SK-N-SH (cell line): ENCODE results near the gene DLG2. TPM values are rescaled to one million over a fixed set of nuclear protein-coding genes. Genes with fewer than 3 reads are reported as not detected.

Experiments used
- CTCF ChIA-PET: fragments of 300-600, 350-600 bp; formaldehyde crosslinking; extraction: SDS; loops from one replicate; lab custom pipeline; 2021; lab: Yijun Ruan, JAX
- POLR2A ChIA-PET: fragments of 350-600 bp; sonication (Branson Sonifier 250); formaldehyde crosslinking; extraction: SDS; loops from one replicate; lab custom pipeline; 2020; ENCODE audit warnings: antibody characterized with exemption, inconsistent platforms; lab: Yijun Ruan, JAX
- DNase-seq: peaks from one replicate; pipeline ENCODE4 v3.0.0; 2012
- H2AFZ ChIP-seq: fragments of 200-600 bp; sonication (generic); 2 replicates; pipeline ENCODE4 v1.8.1; 2016; ENCODE audit warnings: antibody characterized with exemption, mild to moderate bottlenecking, low read depth
- H3F3A ChIP-seq: fragments of 200-600 bp; sonication (generic); replicated peaks from 2 replicates; pipeline ENCODE3; 2016; ENCODE audit warnings: antibody characterized with exemption, mild to moderate bottlenecking; ENCODE audit not compliant: insufficient read depth
- H3K27ac ChIP-seq, 2 experiments: fragments of 200-500 bp in 1 of 2; fragments of 200-600 bp in 1 of 2; sonication (Bioruptor generic) in 1 of 2; sonication (generic), shearing (Covaris generic) in 1 of 2; 2 replicates each; pipeline versions ENCODE4 v1.5.1 to v1.6.1; 2014 to 2016; ENCODE audit warnings: low read depth in 2 of 2, inconsistent platforms in 1 of 2, low read length in 1 of 2, mild to moderate bottlenecking in 1 of 2, mixed read lengths in 1 of 2
- H3K27me3 ChIP-seq: fragments of 200-600 bp; sonication (generic), shearing (Covaris generic); 2 replicates; pipeline ENCODE4 v1.6.1; 2016; ENCODE audit warnings: mixed run types; ENCODE audit not compliant: insufficient read depth
- H3K36me3 ChIP-seq, 2 experiments: fragments of 200-500 bp in 1 of 2; fragments of 200-600 bp in 1 of 2; sonication (Bioruptor generic) in 1 of 2; sonication (generic) in 1 of 2; replicated peaks in 1 of 2; 2 replicates each; pipeline versions ENCODE3 to v1.5.1; 2014 to 2016; ENCODE audit warnings: low read length in 1 of 2, mild to moderate bottlenecking in 1 of 2; ENCODE audit not compliant: insufficient read depth in 2 of 2, control insufficient read depth in 1 of 2
- H3K4me1 ChIP-seq, 2 experiments: fragments of 200-500 bp in 1 of 2; fragments of 200-600 bp in 1 of 2; sonication (Bioruptor generic) in 1 of 2; sonication (generic), shearing (Covaris generic) in 1 of 2; 2 replicates each; pipeline versions ENCODE4 v1.5.1 to v1.6.1; 2014 to 2016; ENCODE audit warnings: low read depth in 1 of 2, low read length in 1 of 2, mixed run types in 1 of 2; ENCODE audit not compliant: insufficient read depth in 2 of 2, control insufficient read depth in 1 of 2
- H3K4me2 ChIP-seq: fragments of 200-600 bp; sonication (generic), shearing (Covaris generic); 2 replicates; pipeline ENCODE4 v1.6.1; 2017; ENCODE audit warnings: mixed run types
- H3K4me3 ChIP-seq, 2 experiments: fragments of 200-500 bp in 1 of 2; fragments of 200-600 bp in 1 of 2; sonication (Bioruptor generic) in 1 of 2; sonication (generic), shearing (Covaris generic) in 1 of 2; 2 replicates each; pipeline versions ENCODE4 v1.5.1 to v1.8.1; 2014 to 2016; ENCODE audit warnings: low read depth in 2 of 2, inconsistent platforms in 1 of 2, low read length in 1 of 2, mild to moderate bottlenecking in 1 of 2, mixed read lengths in 1 of 2, moderate library complexity in 1 of 2
- H3K79me2 ChIP-seq: fragments of 200-600 bp; sonication (generic); 2 replicates; pipeline ENCODE4 v1.8.1; 2017; ENCODE audit warnings: mild to moderate bottlenecking; ENCODE audit not compliant: insufficient read depth
- H3K9ac ChIP-seq: fragments of 200-600 bp; sonication (generic); 2 replicates; pipeline ENCODE4 v1.6.1; 2017; ENCODE audit warnings: mixed run types
- H3K9me2 ChIP-seq: fragments of 200-600 bp; sonication (generic); 2 replicates; pipeline ENCODE4 v1.6.1; 2017; ENCODE audit warnings: mixed run types
- H3K9me3 ChIP-seq: fragments of 200-600 bp; sonication (generic); 2 replicates; pipeline ENCODE4 v1.6.1; 2017; ENCODE audit warnings: mixed run types, mild to moderate bottlenecking, moderate library complexity
- H4K20me1 ChIP-seq: fragments of 200-600 bp; sonication (generic); 2 replicates; pipeline ENCODE4 v1.6.1; 2017; ENCODE audit warnings: mild to moderate bottlenecking, mixed run types; ENCODE audit not compliant: insufficient read depth
- CHD2 ChIP-seq: fragments of 150-350 bp; IDR thresholded peaks from 2 replicates; pipeline ENCODE4 v1.6.1; 2018; ENCODE audit warnings: low read length; ENCODE audit not compliant: partially characterized antibody
- CTCF ChIP-seq: fragments of 200-600 bp; sonication (generic); IDR thresholded peaks from 2 replicates; pipeline ENCODE4 v1.6.1; 2017; ENCODE audit warnings: antibody characterized with exemption, mild to moderate bottlenecking, moderate library complexity
- EP300 ChIP-seq, 2 experiments: IDR thresholded peaks; 2 replicates each; pipeline versions ENCODE4 v1.4.0 to v1.6.1; 2012; ENCODE audit warnings: borderline replicate concordance in 1 of 2, low read depth in 1 of 2, low read length in 1 of 2
- FOXJ3 ChIP-seq: sonication (generic); formaldehyde crosslinking; IDR thresholded peaks from 2 replicates; pipeline ENCODE4 v1.5.1; 2020; ENCODE audit warnings: mild to moderate bottlenecking, missing genetic modification reagents
- GABPA ChIP-seq: IDR thresholded peaks from 2 replicates; pipeline ENCODE4 v1.4.0; 2012; ENCODE audit warnings: low read depth, mild to moderate bottlenecking
- GATA2 ChIP-seq: sonication (generic); formaldehyde crosslinking; IDR thresholded peaks from 2 replicates; pipeline ENCODE4 v1.5.0; 2020; ENCODE audit warnings: mild to moderate bottlenecking, missing genetic modification reagents
- MAX ChIP-seq: IDR thresholded peaks from 2 replicates; pipeline ENCODE4 v1.4.0; 2012; ENCODE audit warnings: low read depth
- MEF2A ChIP-seq: IDR thresholded peaks from 2 replicates; pipeline ENCODE4 v1.4.0; 2012; ENCODE audit warnings: low read depth, borderline replicate concordance
- MXI1 ChIP-seq: IDR thresholded peaks from 2 replicates; pipeline ENCODE4 v1.6.1; 2012; ENCODE audit warnings: mild to moderate bottlenecking, low read depth, low read length, improper control_type of control experiment
- RAD21 ChIP-seq: IDR thresholded peaks from 2 replicates; pipeline ENCODE4 v1.6.1; 2012; ENCODE audit warnings: mild to moderate bottlenecking, low read length
- REST ChIP-seq: IDR thresholded peaks from 2 replicates; pipeline ENCODE4 v1.6.1; 2012; ENCODE audit warnings: mild to moderate bottlenecking, low read depth, low read length, moderate library complexity
- RXRA ChIP-seq: IDR thresholded peaks from 2 replicates; pipeline ENCODE4 v1.4.0; 2012; ENCODE audit warnings: low read depth, mild to moderate bottlenecking, borderline replicate concordance
- TCF12 ChIP-seq: IDR thresholded peaks from 2 replicates; pipeline ENCODE4 v1.4.0; 2012
- WGBS: methylation state at CpG from one replicate; pipeline ENCODE4 v1.1.6; 2017; ENCODE audit warnings: low lambda C conversion rate; 5-methylcytosine and 5-hydroxymethylcytosine counted together
- polyA plus RNA-seq, 3 experiments: library from polyadenylated mRNA; depleted of rRNA; stranded (reverse); fragments of >200 nt; gene quantifications; 2 replicates each; pipeline ENCODE4 v1.2.3, GENCODE V29; 2012
- TF ChIP-seq, protein P1 (sequence below): fragments of 150-350 bp; IDR thresholded peaks from 2 replicates; pipeline ENCODE4 v1.6.1; 2016; ENCODE audit warnings: mild to moderate bottlenecking, low read depth, low read length
- TF ChIP-seq, protein P2 (sequence below): IDR thresholded peaks from 2 replicates; pipeline ENCODE4; 2012

DLG2 gene
- polyA plus RNA-seq, 1 of the 3 experiments (the other 2 are of a cell fraction) = 0.21 TPM

GRCh38 chr11:83923961-83924360 is 1703.2 kb downstream of the DLG2 start:
- 77% methylated on average over 1 of the region's 1 CpG for WGBS
- H3K4me3 ChIP-seq = no peak overlapping the region

More at GRCh38 chr11:83923961-83924360, 1703.2 kb downstream of the DLG2 start:
- Histone ChIP-seq H3K9me3 (no peaks in the 10 kb centered on the region), H3F3A (no peaks in the 10 kb centered on the region), H2AFZ (no peak overlapping the region), H3K9me2 (no peaks in the 10 kb centered on the region), H3K27me3 (no peaks in the 10 kb centered on the region), H3K9ac (no peak overlapping the region), H3K79me2 (no peaks in the 10 kb centered on the region), H4K20me1 (no peaks in the 10 kb centered on the region), H3K4me2 (no peak overlapping the region), H3K4me1 (peaks cover 4 to 8% of the 10 kb centered on the region in 2 experiments; a peak in 2 of 4 replicates), H3K27ac (no peak overlapping the region), H3K36me3 (no peaks in the 10 kb centered on the region)
- POLR2A ChIA-PET = no interaction called here
- TF ChIP-seq CHD2 = no peak
- TF ChIP-seq TCF12 = no peak
- TF ChIP-seq, protein P1, sequence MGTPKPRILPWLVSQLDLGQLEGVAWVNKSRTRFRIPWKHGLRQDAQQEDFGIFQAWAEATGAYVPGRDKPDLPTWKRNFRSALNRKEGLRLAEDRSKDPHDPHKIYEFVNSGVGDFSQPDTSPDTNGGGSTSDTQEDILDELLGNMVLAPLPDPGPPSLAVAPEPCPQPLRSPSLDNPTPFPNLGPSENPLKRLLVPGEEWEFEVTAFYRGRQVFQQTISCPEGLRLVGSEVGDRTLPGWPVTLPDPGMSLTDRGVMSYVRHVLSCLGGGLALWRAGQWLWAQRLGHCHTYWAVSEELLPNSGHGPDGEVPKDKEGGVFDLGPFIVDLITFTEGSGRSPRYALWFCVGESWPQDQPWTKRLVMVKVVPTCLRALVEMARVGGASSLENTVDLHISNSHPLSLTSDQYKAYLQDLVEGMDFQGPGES = no peak
- TF ChIP-seq FOXJ3 (CRISPR knock-in tag) = no peak
- TF ChIP-seq EP300 (IDR thresholded peaks at IDR 0.05; ENCODE audit: borderline replicate concordance in 1 of 2, low read depth in 1 of 2, low read length in 1 of 2) = no peak
- TF ChIP-seq MAX = no peak
- TF ChIP-seq CTCF = no peak
- TF ChIP-seq MXI1 = no peak
- TF ChIP-seq, protein P2, sequence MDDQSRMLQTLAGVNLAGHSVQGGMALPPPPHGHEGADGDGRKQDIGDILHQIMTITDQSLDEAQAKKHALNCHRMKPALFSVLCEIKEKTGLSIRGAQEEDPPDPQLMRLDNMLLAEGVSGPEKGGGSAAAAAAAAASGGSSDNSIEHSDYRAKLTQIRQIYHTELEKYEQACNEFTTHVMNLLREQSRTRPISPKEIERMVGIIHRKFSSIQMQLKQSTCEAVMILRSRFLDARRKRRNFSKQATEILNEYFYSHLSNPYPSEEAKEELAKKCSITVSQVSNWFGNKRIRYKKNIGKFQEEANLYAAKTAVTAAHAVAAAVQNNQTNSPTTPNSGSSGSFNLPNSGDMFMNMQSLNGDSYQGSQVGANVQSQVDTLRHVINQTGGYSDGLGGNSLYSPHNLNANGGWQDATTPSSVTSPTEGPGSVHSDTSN = no peak
- TF ChIP-seq GATA2 (CRISPR knock-in tag) = no peak
- TF ChIP-seq MEF2A = no peak
- no peak for TF ChIP-seq RAD21
- no peak for TF ChIP-seq RXRA
- no peak for TF ChIP-seq REST
- no peak for TF ChIP-seq GABPA
- DNase-seq = no peak
- CTCF ChIA-PET = interaction anchor here (1.4 kb wide), 1 partner anchor 87 kb away, joined by 3 read pairs; no protein-coding TSS in a partner anchor
